GM23338 (cell line): ENCODE measurements around the gene LIPH. TPM values are rescaled to one million over a fixed set of nuclear protein-coding genes. Genes with fewer than 3 reads are reported as not detected.

Experiments used
- ATAC-seq: fragments of 200-7000 bp; cut with Tn5 transposase; 3 replicates; pipeline ENCODE4 v1.9.1; 2020
- DNase-seq: peaks from one replicate; pipeline ENCODE4 v3.0.0-alpha.2; 2015; ENCODE audit warnings: low spot score
- H2AFZ ChIP-seq: fragments of 200-600 bp; sonication (generic); 2 replicates; pipeline ENCODE4 v1.8.0; 2016; ENCODE audit warnings: antibody characterized with exemption, mild to moderate bottlenecking, moderate library complexity
- H3F3A ChIP-seq: fragments of 200-600 bp; sonication (generic); replicated peaks from 2 replicates; pipeline ENCODE4 v1.8.0; 2017; ENCODE audit warnings: antibody characterized with exemption, mixed run types, low read depth
- H3K27ac ChIP-seq: fragments of 200-600 bp; sonication (generic); 2 replicates; pipeline ENCODE4 v1.6.1; 2016; ENCODE audit warnings: low read depth
- H3K27me3 ChIP-seq: fragments of 200-600 bp; sonication (generic); 2 replicates; pipeline ENCODE4 v1.8.0; 2016; ENCODE audit warnings: mild to moderate bottlenecking, mixed run types, moderate library complexity; ENCODE audit not compliant: insufficient read depth
- H3K36me3 ChIP-seq: fragments of 200-600 bp; sonication (generic); 2 replicates; pipeline ENCODE4 v1.8.0; 2016; ENCODE audit warnings: mild to moderate bottlenecking; ENCODE audit not compliant: insufficient read depth
- H3K4me1 ChIP-seq: fragments of 200-600 bp; sonication (generic); 2 replicates; pipeline ENCODE4 v1.8.0; 2016; ENCODE audit warnings: mild to moderate bottlenecking, moderate library complexity; ENCODE audit not compliant: insufficient read depth
- H3K4me2 ChIP-seq: fragments of 200-600 bp; sonication (generic); 2 replicates; pipeline ENCODE4 v1.7.1; 2017; ENCODE audit warnings: mixed run types
- H3K4me3 ChIP-seq: fragments of 200-600 bp; sonication (generic); 2 replicates; pipeline ENCODE4 v1.6.1; 2016; ENCODE audit warnings: mixed run types
- H3K79me2 ChIP-seq: fragments of 200-600 bp; sonication (generic); replicated peaks from 2 replicates; pipeline ENCODE4 v1.8.0; 2017; ENCODE audit warnings: mild to moderate bottlenecking; ENCODE audit not compliant: insufficient read depth
- H3K9me2 ChIP-seq: fragments of 200-600 bp; sonication (generic); 2 replicates; pipeline ENCODE4 v1.8.0; 2017; ENCODE audit not compliant: insufficient read depth
- H4K20me1 ChIP-seq: fragments of 200-600 bp; sonication (generic); replicated peaks from 2 replicates; pipeline ENCODE4 v1.8.0; 2017; ENCODE audit warnings: mild to moderate bottlenecking; ENCODE audit not compliant: insufficient read depth
- H3K27ac Mint-ChIP-seq: 2 replicates; pipeline ENCODE4 v1.8.0; 2020; ENCODE audit warnings: inconsistent platforms, mild to moderate bottlenecking, moderate library complexity, mixed read lengths
- H3K27me3 Mint-ChIP-seq: 3 replicates; pipeline ENCODE4 v1.8.0; 2022; ENCODE audit warnings: low read depth, mild to moderate bottlenecking, moderate library complexity, mixed read lengths, inconsistent platforms; ENCODE audit not compliant: insufficient read depth, poor library complexity
- H3K36me3 Mint-ChIP-seq: 3 replicates; pipeline ENCODE4 v1.8.0; 2021; ENCODE audit warnings: low read depth, mild to moderate bottlenecking, inconsistent platforms, moderate library complexity, mixed read lengths
- H3K4me1 Mint-ChIP-seq: 3 replicates; pipeline ENCODE4 v1.8.0; 2020; ENCODE audit warnings: mild to moderate bottlenecking, inconsistent platforms, mixed read lengths
- H3K4me3 Mint-ChIP-seq: 3 replicates; pipeline ENCODE4 v1.8.0; 2021; ENCODE audit warnings: moderate library complexity, mild to moderate bottlenecking, inconsistent platforms, mixed read lengths
- H3K9me3 Mint-ChIP-seq: 3 replicates; pipeline ENCODE4 v1.8.0; 2020; ENCODE audit warnings: moderate library complexity, mild to moderate bottlenecking, inconsistent platforms, mixed read lengths
- CREB1 ChIP-seq: fragments of 250-450 bp; sonication (Bioruptor Pico); IDR thresholded peaks from 2 replicates; pipeline ENCODE4 v1.5.0; 2020; ENCODE audit warnings: low read depth, mild to moderate bottlenecking, moderate library complexity
- EZH2 ChIP-seq: fragments of 200-600 bp; sonication (generic); IDR thresholded peaks from one replicate; pipeline ENCODE4 v1.8.0; 2017; ENCODE audit warnings: antibody characterized with exemption, mild to moderate bottlenecking, low read depth; ENCODE audit not compliant: unreplicated experiment
- EZH2phosphoT487 ChIP-seq: fragments of 200-600 bp; sonication (generic); IDR thresholded peaks from one replicate; pipeline ENCODE4 v1.8.1; 2018; ENCODE audit warnings: antibody characterized with exemption; ENCODE audit not compliant: unreplicated experiment
- NANOG ChIP-seq: IDR thresholded peaks from 2 replicates; pipeline ENCODE4 v1.6.1; 2016; ENCODE audit warnings: antibody characterized with exemption, borderline replicate concordance
- POLR2AphosphoS5 ChIP-seq: IDR thresholded peaks from 2 replicates; pipeline ENCODE4 v1.6.1; 2016; ENCODE audit warnings: antibody characterized with exemption, low read depth
- STAT1 ChIP-seq: IDR thresholded peaks from one replicate; pipeline ENCODE4 v1.6.1; 2016; ENCODE audit warnings: antibody characterized with exemption; ENCODE audit not compliant: unreplicated experiment
- ZNF114 ChIP-seq: fragments of 250-450 bp; sonication (Bioruptor Pico); IDR thresholded peaks from 2 replicates; pipeline ENCODE4 v1.5.0; 2020; ENCODE audit warnings: mild to moderate bottlenecking, moderate library complexity
- ZNF331 ChIP-seq: fragments of 250-450 bp; sonication (Bioruptor Pico); IDR thresholded peaks from 2 replicates; pipeline ENCODE4 v1.5.0; 2020; ENCODE audit warnings: low read depth, mild to moderate bottlenecking, moderate library complexity
- ZNF462 ChIP-seq: fragments of 250-450 bp; sonication (Bioruptor Pico); IDR thresholded peaks from 2 replicates; pipeline ENCODE4 v1.5.0; 2020; ENCODE audit warnings: mild to moderate bottlenecking, moderate library complexity
- polyA plus RNA-seq: library from polyadenylated mRNA; unstranded; fragments of >200 nt; fragmentation: Nextera tagmentation; extraction: Ambion mirVana; gene quantifications from 2 replicates; pipeline ENCODE4 v1.2.1, GENCODE V29; 2016
- total RNA-seq: library from RNA; depleted of rRNA; stranded (reverse); fragments of >200 nt; shearing (Covaris generic); gene quantifications from 2 replicates; pipeline ENCODE4 v1.2.3, GENCODE V29; 2014
- TF ChIP-seq, protein P1 (sequence below), 2 experiments: fragments of 200-600 bp in 1 of 2; sonication (generic) in 1 of 2; conservative IDR thresholded peaks; 2 replicates each; pipeline versions ENCODE4 v1.5.1 to v1.6.1; 2016 to 2017; ENCODE audit warnings: antibody characterized with exemption in 2 of 2, low read depth in 2 of 2, mild to moderate bottlenecking in 2 of 2, moderate library complexity in 1 of 2
- TF ChIP-seq, protein P2 (sequence below): IDR thresholded peaks from 2 replicates; pipeline ENCODE4 v1.6.1; 2016; ENCODE audit warnings: antibody characterized with exemption
- TF ChIP-seq, protein P3 (sequence below): IDR thresholded peaks from one replicate; pipeline ENCODE4 v1.6.1; 2018; ENCODE audit warnings: antibody characterized with exemption; ENCODE audit not compliant: unreplicated experiment

The LIPH gene
- total and polyA plus RNA-seq, 2 experiments from 2014 or later: 0.03 to 0.16 TPM

DNA sequence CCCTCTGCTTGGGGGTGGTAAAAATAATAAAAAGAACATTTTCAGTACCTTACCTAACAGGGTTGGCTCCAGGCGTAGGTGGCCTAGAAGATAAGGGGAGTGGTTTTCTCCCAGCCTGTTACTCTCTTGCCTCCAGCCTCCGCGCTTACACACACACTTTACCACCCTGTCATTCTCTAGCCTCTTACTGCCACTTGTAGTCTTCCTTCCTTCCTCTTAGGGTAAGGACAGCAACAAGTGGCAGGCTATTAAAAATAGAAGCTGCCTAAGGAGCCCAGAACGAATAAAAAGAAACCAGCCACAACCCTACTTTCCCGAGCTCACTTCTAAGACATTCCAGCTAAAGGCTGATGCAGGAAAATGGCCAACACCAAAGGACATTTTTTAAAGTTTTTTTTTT is 9.6 kb upstream of the LIPH start (continued):
- TF ChIP-seq, protein P1, sequence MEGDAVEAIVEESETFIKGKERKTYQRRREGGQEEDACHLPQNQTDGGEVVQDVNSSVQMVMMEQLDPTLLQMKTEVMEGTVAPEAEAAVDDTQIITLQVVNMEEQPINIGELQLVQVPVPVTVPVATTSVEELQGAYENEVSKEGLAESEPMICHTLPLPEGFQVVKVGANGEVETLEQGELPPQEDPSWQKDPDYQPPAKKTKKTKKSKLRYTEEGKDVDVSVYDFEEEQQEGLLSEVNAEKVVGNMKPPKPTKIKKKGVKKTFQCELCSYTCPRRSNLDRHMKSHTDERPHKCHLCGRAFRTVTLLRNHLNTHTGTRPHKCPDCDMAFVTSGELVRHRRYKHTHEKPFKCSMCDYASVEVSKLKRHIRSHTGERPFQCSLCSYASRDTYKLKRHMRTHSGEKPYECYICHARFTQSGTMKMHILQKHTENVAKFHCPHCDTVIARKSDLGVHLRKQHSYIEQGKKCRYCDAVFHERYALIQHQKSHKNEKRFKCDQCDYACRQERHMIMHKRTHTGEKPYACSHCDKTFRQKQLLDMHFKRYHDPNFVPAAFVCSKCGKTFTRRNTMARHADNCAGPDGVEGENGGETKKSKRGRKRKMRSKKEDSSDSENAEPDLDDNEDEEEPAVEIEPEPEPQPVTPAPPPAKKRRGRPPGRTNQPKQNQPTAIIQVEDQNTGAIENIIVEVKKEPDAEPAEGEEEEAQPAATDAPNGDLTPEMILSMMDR (conservative IDR thresholded peaks at IDR 0.05; ENCODE audit: low read depth in 2 of 2): no peak
- TF ChIP-seq ZNF114 (CRISPR knock-in tag) (no peak), EZH2 (no peak), ZNF331 (CRISPR knock-in tag) (no peak)

DNA sequence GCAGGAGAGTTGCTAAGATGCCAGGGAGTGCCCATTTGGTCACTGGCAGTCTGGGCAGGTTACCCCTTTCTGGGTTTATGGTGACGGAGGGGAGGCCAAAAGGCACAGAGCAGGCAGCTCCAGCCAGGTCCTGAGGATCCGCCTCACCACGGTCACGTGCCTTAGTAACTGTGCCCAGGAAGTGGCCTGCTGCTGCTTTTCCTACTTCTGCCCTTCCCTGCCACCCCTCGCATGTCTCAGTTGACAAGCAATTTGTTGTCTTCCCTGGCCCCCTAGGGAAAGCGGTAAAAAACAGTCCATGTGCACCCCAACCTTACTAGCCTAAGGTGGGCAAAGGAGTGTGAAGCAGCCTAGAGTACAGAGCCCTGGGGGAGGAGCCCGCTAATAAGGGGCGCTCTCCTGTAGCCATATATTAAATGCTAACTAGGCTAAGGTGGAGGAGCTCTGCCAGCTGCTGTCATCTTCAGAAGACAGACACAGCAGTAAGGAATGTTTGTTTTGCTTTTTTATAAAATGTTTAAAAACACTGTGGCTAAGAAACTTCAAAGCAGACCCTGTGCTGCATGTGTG is 9.1 kb upstream of the LIPH start:
- H3K9me3 Mint-ChIP-seq: no peaks in the 10 kb centered on the region
- Histone ChIP-seq H3K9me2 (no peaks in the 10 kb centered on the region), H3K27me3 (no peaks in the 10 kb centered on the region), H2AFZ (peak overlapping the region; percentile 78; the same call in 1 of the 2 replicates), H3K4me3 (0 out of 2 replicates have a peak overlapping the region, but pooled peaks have one; percentile 10), H3F3A (0 out of 2 replicates have a peak, but pooled peaks cover 4% of the 10 kb centered on the region), H3K4me1 (peaks cover 32% of the 10 kb centered on the region), H3K4me2 (peak overlapping the region; percentile 46), H3K79me2 (no peaks in the 10 kb centered on the region), H3K36me3 (no peaks in the 10 kb centered on the region), H3K27ac (peak overlapping the region; percentile 94; the same call in 1 of the 2 replicates), H4K20me1 (no peaks in the 10 kb centered on the region)
- no peaks in the 10 kb centered on the region for H3K36me3 Mint-ChIP-seq
- DNase-seq (peak; percentile 19), ATAC-seq (peak; percentile 12)
- H3K4me3 Mint-ChIP-seq: no peak overlapping the region
- H3K4me1 Mint-ChIP-seq: peaks cover 38% of the 10 kb centered on the region
- H3K27ac Mint-ChIP-seq: no peak overlapping the region
- no peak for TF ChIP-seq ZNF114 (CRISPR knock-in tag)
- TF ChIP-seq CREB1 (CRISPR knock-in tag): no peak
- TF ChIP-seq NANOG: no peak
- no peak for TF ChIP-seq ZNF462
- TF ChIP-seq EZH2phosphoT487: no peak
- TF ChIP-seq, protein P2, sequence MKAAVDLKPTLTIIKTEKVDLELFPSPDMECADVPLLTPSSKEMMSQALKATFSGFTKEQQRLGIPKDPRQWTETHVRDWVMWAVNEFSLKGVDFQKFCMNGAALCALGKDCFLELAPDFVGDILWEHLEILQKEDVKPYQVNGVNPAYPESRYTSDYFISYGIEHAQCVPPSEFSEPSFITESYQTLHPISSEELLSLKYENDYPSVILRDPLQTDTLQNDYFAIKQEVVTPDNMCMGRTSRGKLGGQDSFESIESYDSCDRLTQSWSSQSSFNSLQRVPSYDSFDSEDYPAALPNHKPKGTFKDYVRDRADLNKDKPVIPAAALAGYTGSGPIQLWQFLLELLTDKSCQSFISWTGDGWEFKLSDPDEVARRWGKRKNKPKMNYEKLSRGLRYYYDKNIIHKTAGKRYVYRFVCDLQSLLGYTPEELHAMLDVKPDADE: no peak
- TF ChIP-seq ZNF331 (CRISPR knock-in tag): no peak
- no peak for TF ChIP-seq STAT1
- TF ChIP-seq POLR2AphosphoS5: no peak
- no peak for TF ChIP-seq EZH2
- TF ChIP-seq, protein P3, sequence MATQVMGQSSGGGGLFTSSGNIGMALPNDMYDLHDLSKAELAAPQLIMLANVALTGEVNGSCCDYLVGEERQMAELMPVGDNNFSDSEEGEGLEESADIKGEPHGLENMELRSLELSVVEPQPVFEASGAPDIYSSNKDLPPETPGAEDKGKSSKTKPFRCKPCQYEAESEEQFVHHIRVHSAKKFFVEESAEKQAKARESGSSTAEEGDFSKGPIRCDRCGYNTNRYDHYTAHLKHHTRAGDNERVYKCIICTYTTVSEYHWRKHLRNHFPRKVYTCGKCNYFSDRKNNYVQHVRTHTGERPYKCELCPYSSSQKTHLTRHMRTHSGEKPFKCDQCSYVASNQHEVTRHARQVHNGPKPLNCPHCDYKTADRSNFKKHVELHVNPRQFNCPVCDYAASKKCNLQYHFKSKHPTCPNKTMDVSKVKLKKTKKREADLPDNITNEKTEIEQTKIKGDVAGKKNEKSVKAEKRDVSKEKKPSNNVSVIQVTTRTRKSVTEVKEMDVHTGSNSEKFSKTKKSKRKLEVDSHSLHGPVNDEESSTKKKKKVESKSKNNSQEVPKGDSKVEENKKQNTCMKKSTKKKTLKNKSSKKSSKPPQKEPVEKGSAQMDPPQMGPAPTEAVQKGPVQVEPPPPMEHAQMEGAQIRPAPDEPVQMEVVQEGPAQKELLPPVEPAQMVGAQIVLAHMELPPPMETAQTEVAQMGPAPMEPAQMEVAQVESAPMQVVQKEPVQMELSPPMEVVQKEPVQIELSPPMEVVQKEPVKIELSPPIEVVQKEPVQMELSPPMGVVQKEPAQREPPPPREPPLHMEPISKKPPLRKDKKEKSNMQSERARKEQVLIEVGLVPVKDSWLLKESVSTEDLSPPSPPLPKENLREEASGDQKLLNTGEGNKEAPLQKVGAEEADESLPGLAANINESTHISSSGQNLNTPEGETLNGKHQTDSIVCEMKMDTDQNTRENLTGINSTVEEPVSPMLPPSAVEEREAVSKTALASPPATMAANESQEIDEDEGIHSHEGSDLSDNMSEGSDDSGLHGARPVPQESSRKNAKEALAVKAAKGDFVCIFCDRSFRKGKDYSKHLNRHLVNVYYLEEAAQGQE: no peak
- peaks cover 6% of the 10 kb centered on the region for H3K27me3 Mint-ChIP-seq
